HepG2 (cell line): ENCODE results near the gene RTEL1. TPM values are rescaled to one million over a fixed set of nuclear protein-coding genes. Genes with fewer than 3 reads are reported as not detected.

ENCODE experiments used
- ATAC-seq: fragments of 200-7000 bp; cut with Tn5 transposase; 3 replicates; pipeline ENCODE4 v1.9.1; 2020; ENCODE audit warnings: mild to moderate bottlenecking, moderate library complexity
- BruUV-seq: library from RNA; stranded (reverse); fragments of 400-500 nt; replicated peaks from 2 replicates; lab custom pipeline; 2021; lab: Mats Ljungman, UMichigan
- CTCF ChIA-PET: fragments of 300-600 bp; formaldehyde crosslinking; extraction: SDS; loops from one replicate; lab custom pipeline; 2021; ENCODE audit warnings: low total read pairs, inconsistent platforms, low intra/inter-chr PET ratio; lab: Yijun Ruan, JAX
- POLR2A ChIA-PET: fragments of 350-600 bp; sonication (Branson Sonifier 250); formaldehyde crosslinking; loops from one replicate; lab custom pipeline; 2020; ENCODE audit warnings: antibody characterized with exemption, inconsistent platforms; lab: Yijun Ruan, JAX
- DNase-seq: peaks from one replicate; pipeline ENCODE4 v3.0.0-alpha.2; 2015; ENCODE audit warnings: low spot score
- FAIRE-seq: peaks from 3 replicates; lab custom pipeline; 2011; peaks lifted over from hg19 to GRCh38; lab: Jason Lieb, UNC
- H2AFZ ChIP-seq: one replicate; pipeline ENCODE4 v1.6.1; 2011; ENCODE audit warnings: low read length, inconsistent platforms
- H3K27ac ChIP-seq: fragments of 300-600 bp; 3 replicates; pipeline ENCODE4 v1.8.0; 2011; ENCODE audit warnings: mixed run types, mild to moderate bottlenecking, mixed read lengths, low read length, inconsistent platforms; ENCODE audit not compliant: insufficient read depth; ENCODE audit errors: extremely low read length
- H3K27me3 ChIP-seq, 2 experiments: fragments of 200-600 bp in 1 of 2; 2 replicates in 1 of 2; 3 replicates in 1 of 2; pipeline versions ENCODE4 v1.6.0 to v1.8.0; 2011; ENCODE audit warnings: low read length in 2 of 2, mild to moderate bottlenecking in 2 of 2, moderate library complexity in 2 of 2, inconsistent platforms in 1 of 2; ENCODE audit not compliant: insufficient read depth in 2 of 2, control insufficient read depth in 1 of 2
- H3K36me3 ChIP-seq, 2 experiments: fragments of 200-600 bp in 1 of 2; replicated peaks in 1 of 2; 2 replicates in 1 of 2; 3 replicates in 1 of 2; pipeline versions ENCODE4 v1.5.1 to v1.8.0; 2011; ENCODE audit warnings: low read length in 2 of 2, inconsistent platforms in 1 of 2; ENCODE audit not compliant: insufficient read depth in 2 of 2, control insufficient read depth in 1 of 2
- H3K4me1 ChIP-seq: 2 replicates; pipeline ENCODE4 v1.5.1; 2012; ENCODE audit warnings: low read length, inconsistent platforms; ENCODE audit not compliant: insufficient read depth
- H3K4me2 ChIP-seq: 2 replicates; pipeline ENCODE4 v1.6.0; 2011; ENCODE audit warnings: low read depth, low read length, inconsistent platforms
- H3K4me3 ChIP-seq, 3 experiments: fragments of 200-600 bp in 1 of 3; sonication (generic), shearing (Covaris generic) in 1 of 3; replicated peaks in 1 of 3; 2 replicates each; pipeline ENCODE4 v1.5.1; 2011 to 2016; ENCODE audit warnings: low read length in 3 of 3, inconsistent platforms in 2 of 3, low read depth in 2 of 3, mild to moderate bottlenecking in 2 of 3, control low read depth in 1 of 3, mixed read lengths in 1 of 3; ENCODE audit not compliant: insufficient read depth in 1 of 3
- H3K79me2 ChIP-seq: one replicate; pipeline ENCODE4 v1.6.1; 2011; ENCODE audit warnings: low read length, inconsistent platforms; ENCODE audit not compliant: insufficient read depth
- H3K9ac ChIP-seq: 2 replicates; pipeline ENCODE4 v1.6.0; 2011; ENCODE audit warnings: mild to moderate bottlenecking, low read depth, low read length, inconsistent platforms; ENCODE audit not compliant: insufficient read depth
- H3K9me3 ChIP-seq: 2 replicates; pipeline ENCODE4 v1.5.1; 2012; ENCODE audit warnings: mild to moderate bottlenecking, low read length
- H4K20me1 ChIP-seq: 2 replicates; pipeline ENCODE4 v1.6.0; 2011; ENCODE audit warnings: inconsistent platforms, mild to moderate bottlenecking, low read length, moderate library complexity; ENCODE audit not compliant: insufficient read depth
- BRD4 ChIP-seq: sonication (generic); formaldehyde crosslinking; IDR thresholded peaks from 2 replicates; pipeline ENCODE4 v1.4.0; 2020; ENCODE audit warnings: missing genetic modification reagents
- NR1H2 ChIP-seq: sonication (generic); formaldehyde crosslinking; IDR thresholded peaks from 2 replicates; pipeline ENCODE4 v1.8.1; 2022; ENCODE audit warnings: low read depth, missing genetic modification reagents, borderline replicate concordance
- SIN3A ChIP-seq: IDR thresholded peaks from 2 replicates; pipeline ENCODE4 v1.6.1; 2011; ENCODE audit warnings: low read depth, mild to moderate bottlenecking, control low read depth, low read length, borderline replicate concordance
- ZBTB38 ChIP-seq: sonication (generic); formaldehyde crosslinking; IDR thresholded peaks from 2 replicates; pipeline ENCODE4 v1.5.1; 2020; ENCODE audit warnings: mild to moderate bottlenecking, missing genetic modification reagents
- ZNF383 ChIP-seq: sonication (generic); formaldehyde crosslinking; IDR thresholded peaks from 2 replicates; pipeline ENCODE4 v1.4.0; 2020; ENCODE audit warnings: missing genetic modification reagents, mild to moderate bottlenecking, borderline replicate concordance
- ZNF432 ChIP-seq: sonication (generic); formaldehyde crosslinking; IDR thresholded peaks from 2 replicates; pipeline ENCODE4 v1.5.0; 2020; ENCODE audit warnings: missing genetic modification reagents, mild to moderate bottlenecking, borderline replicate concordance
- WGBS: methylation state at CpG from one replicate; pipeline ENCODE4 v1.1.6; 2017; ENCODE audit warnings: low lambda C conversion rate; 5-methylcytosine and 5-hydroxymethylcytosine counted together
- in situ Hi-C: cut with HindIII; loops from 2 replicates; pipeline ENCODE4 v1.10.0; 2017; ENCODE audit warnings: low pct_unique_long_range_greater_than_20kb; ENCODE audit not compliant: extremely low pct_ligation_motif_present
- intact Hi-C: fragments of 100-400 bp; cut with micrococcal nuclease; formaldehyde crosslinking; loops from one replicate; pipeline ENCODE4 v1.10.0; 2022; ENCODE audit not compliant: unreplicated experiment
- polyA plus RNA-seq, 8 experiments: library from polyadenylated mRNA; depleted of rRNA in 3 of 8; stranded (reverse) in 7 of 8; unstranded in 1 of 8; fragments of >200 nt; fragmentation: Illumina TruSeq in 4 of 8; extraction: Trizol in 4 of 8; gene quantifications; 2 replicates each; pipeline versions ENCODE4 v1.2.1 to v1.2.3, GENCODE V29; 2011 to 2016; ENCODE audit warnings: low read depth in 4 of 8, missing spikeins in 1 of 8, mixed read lengths in 1 of 8; ENCODE audit not compliant: insufficient read depth in 1 of 8
- total RNA-seq, 5 experiments: library from RNA; depleted of rRNA; stranded (reverse); fragments of >200 nt; fragmentation: Illumina TruSeq; extraction: Trizol; gene quantifications; 2 replicates each; pipeline ENCODE4 v1.2.3, GENCODE V29; 2016; ENCODE audit warnings: low read depth in 1 of 5
- TF ChIP-seq, protein P1 (sequence below): sonication (generic); formaldehyde crosslinking; IDR thresholded peaks from 2 replicates; pipeline ENCODE4 v1.4.0; 2020; ENCODE audit warnings: missing genetic modification reagents
- TF ChIP-seq, protein P2 (sequence below), 2 experiments: fragments of 450-650 bp in 1 of 2; sonication (generic) in 1 of 2; formaldehyde crosslinking in 1 of 2; IDR thresholded peaks; 2 replicates each; pipeline versions ENCODE4 v1.6.1 to v1.8.0; 2016 to 2022; ENCODE audit warnings: antibody characterized with exemption in 1 of 2, mild to moderate bottlenecking in 1 of 2, missing genetic modification reagents in 1 of 2

Gene RTEL1
- total and polyA plus RNA-seq, 2 of the 13 experiments (the other 11 are each of a cell fraction or from before 2014, with no cell fraction given), result 21.8 to 36.4 TPM

- TF ChIP-seq BRD4 (CRISPR knock-in tag), result no peak
Observed at GRCh38 chr20:63699466-63700198, 41.5 kb downstream of the RTEL1 start (continued).

DNA sequence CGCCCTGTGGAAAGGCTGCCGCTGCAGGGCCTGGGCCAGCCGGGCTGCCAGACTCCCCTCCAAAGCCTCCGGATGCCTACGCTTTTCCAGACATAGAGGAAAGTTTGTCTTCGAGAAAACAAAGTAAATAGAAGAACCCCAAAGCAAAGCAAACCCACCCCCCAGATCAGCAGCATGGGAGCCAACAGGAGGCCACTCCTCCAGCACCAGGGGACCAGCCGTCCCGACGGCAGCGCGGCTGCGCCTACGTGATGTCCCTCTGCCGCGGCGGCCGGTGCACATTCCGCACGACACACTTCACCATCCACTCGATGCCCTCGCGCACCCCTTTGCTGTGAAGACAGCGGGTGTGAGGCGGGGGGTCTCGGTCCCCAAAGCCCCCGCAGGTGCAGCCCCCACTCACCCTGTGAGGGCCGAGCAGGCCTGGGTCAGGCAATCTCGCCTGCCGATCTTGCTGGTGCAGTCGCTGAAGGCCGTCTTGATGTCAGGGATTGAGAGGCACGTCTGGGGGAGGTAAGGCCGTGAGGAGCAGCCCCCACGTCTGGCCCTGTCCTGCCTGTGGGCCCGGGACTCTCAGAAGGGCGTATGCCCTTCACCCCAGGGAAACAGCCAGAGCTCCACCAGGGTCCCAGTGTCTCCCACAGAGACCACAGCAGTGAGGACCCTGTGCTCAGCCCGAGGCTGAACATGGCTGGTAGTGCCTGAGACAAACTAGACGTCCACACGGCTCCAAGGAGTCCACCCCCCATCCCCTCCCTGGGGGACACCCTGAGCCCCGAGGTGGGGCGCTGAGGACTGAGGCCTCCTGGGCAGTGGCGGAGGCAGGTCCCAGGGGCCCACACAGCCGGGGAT lies 42.3 kb downstream of the RTEL1 start:
- no peak for ATAC-seq
- ChIA-PET POLR2A (no interaction called here), CTCF (no interaction called here)
- Histone ChIP-seq H3K27me3 (no peaks in the 10 kb centered on the region), H3K4me2 (no peak overlapping the region), H3K9ac (no peak overlapping the region), H3K4me3 (no peak overlapping the region), H3K4me1 (peaks cover 21% of the 10 kb centered on the region), H2AFZ (no peak overlapping the region), H3K79me2 (peaks cover 1% of the 10 kb centered on the region), H4K20me1 (peaks cover 4% of the 10 kb centered on the region; the same call in 1 of the 2 replicates), H3K36me3 (peaks cover 10 to 20% of the 10 kb centered on the region in 2 experiments), H3K27ac (no peak overlapping the region), H3K9me3 (no peaks in the 10 kb centered on the region)
- in situ Hi-C loops (loop anchor here (10.0 kb wide), 1 partner anchor 84 kb away; no protein-coding TSS in a partner anchor), intact Hi-C loops (no loop called here)
- no peak for FAIRE-seq
- 96% methylated on average over 41 of the region's 43 CpGs for WGBS
- DNase-seq, result no peak
- BruUV-seq, result no TSS peak
- TF ChIP-seq SIN3A, result no peak
- peak; percentile 63 for TF ChIP-seq ZBTB38
- no peak for TF ChIP-seq NR1H2 (CRISPR knock-in tag)
- TF ChIP-seq, protein P1, sequence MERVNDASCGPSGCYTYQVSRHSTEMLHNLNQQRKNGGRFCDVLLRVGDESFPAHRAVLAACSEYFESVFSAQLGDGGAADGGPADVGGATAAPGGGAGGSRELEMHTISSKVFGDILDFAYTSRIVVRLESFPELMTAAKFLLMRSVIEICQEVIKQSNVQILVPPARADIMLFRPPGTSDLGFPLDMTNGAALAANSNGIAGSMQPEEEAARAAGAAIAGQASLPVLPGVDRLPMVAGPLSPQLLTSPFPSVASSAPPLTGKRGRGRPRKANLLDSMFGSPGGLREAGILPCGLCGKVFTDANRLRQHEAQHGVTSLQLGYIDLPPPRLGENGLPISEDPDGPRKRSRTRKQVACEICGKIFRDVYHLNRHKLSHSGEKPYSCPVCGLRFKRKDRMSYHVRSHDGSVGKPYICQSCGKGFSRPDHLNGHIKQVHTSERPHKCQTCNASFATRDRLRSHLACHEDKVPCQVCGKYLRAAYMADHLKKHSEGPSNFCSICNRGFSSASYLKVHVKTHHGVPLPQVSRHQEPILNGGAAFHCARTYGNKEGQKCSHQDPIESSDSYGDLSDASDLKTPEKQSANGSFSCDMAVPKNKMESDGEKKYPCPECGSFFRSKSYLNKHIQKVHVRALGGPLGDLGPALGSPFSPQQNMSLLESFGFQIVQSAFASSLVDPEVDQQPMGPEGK (CRISPR knock-in tag), result 0 out of 2 replicates have a peak, but pooled peaks have one; percentile 4
- TF ChIP-seq, protein P2, sequence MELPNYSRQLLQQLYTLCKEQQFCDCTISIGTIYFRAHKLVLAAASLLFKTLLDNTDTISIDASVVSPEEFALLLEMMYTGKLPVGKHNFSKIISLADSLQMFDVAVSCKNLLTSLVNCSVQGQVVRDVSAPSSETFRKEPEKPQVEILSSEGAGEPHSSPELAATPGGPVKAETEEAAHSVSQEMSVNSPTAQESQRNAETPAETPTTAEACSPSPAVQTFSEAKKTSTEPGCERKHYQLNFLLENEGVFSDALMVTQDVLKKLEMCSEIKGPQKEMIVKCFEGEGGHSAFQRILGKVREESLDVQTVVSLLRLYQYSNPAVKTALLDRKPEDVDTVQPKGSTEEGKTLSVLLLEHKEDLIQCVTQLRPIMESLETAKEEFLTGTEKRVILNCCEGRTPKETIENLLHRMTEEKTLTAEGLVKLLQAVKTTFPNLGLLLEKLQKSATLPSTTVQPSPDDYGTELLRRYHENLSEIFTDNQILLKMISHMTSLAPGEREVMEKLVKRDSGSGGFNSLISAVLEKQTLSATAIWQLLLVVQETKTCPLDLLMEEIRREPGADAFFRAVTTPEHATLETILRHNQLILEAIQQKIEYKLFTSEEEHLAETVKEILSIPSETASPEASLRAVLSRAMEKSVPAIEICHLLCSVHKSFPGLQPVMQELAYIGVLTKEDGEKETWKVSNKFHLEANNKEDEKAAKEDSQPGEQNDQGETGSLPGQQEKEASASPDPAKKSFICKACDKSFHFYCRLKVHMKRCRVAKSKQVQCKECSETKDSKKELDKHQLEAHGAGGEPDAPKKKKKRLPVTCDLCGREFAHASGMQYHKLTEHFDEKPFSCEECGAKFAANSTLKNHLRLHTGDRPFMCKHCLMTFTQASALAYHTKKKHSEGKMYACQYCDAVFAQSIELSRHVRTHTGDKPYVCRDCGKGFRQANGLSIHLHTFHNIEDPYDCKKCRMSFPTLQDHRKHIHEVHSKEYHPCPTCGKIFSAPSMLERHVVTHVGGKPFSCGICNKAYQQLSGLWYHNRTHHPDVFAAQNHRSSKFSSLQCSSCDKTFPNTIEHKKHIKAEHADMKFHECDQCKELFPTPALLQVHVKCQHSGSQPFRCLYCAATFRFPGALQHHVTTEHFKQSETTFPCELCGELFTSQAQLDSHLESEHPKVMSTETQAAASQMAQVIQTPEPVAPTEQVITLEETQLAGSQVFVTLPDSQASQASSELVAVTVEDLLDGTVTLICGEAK (IDR thresholded peaks at IDR 0.05), result no peak
- TF ChIP-seq, protein P2 (CRISPR knock-in tag; IDR thresholded peaks at IDR 0.05), result peak; percentile 46; the same call in 1 of the 2 replicates
- no peak for TF ChIP-seq ZNF432 (CRISPR knock-in tag)
- TF ChIP-seq ZNF383 (CRISPR knock-in tag), result no peak
